Measurements from ENCODE around the gene TSPAN4. TPM values are rescaled to one million over a fixed set of nuclear protein-coding genes. Genes with fewer than 3 reads are reported as not detected.

TSPAN4 gene
- total and polyA plus RNA-seq, 4 experiments from 2014 or later, result 1.8 to 5.8 (median 4.4) TPM

- no peaks in the 10 kb centered on the region for H3K27me3 Mint-ChIP-seq
- no peaks in the 10 kb centered on the region for H3K9me3 Mint-ChIP-seq
- intact Hi-C loops (cut with micrococcal nuclease), result no loop called here
- Histone ChIP-seq H3K4me1 (ENCODE audit: insufficient read depth, low read length) (peaks cover 36% of the 10 kb centered on the region), H3K36me3 (ENCODE audit: insufficient read depth, low read length) (no peaks in the 10 kb centered on the region), H3K27ac (ENCODE audit: low read depth, low read length) (no peak overlapping the region), H3K4me3 (ENCODE audit: low read length in 2 of 2) (no peak overlapping the region), H3K9me3 (ENCODE audit: control insufficient read depth in 1 of 2, low read length in 2 of 2) (no peaks in the 10 kb centered on the region), H3K27me3 (ENCODE audit: insufficient read depth, low read length) (no peaks in the 10 kb centered on the region)
- peaks cover 0 to 8% of the 10 kb centered on the region in 2 donors for H3K36me3 Mint-ChIP-seq
- CTCF ChIA-PET (ENCODE audit: partially characterized antibody), result no interaction called here
- POLR2A ChIA-PET (ENCODE audit: partially characterized antibody), result interaction anchor here (1.3 kb wide), 1 partner anchor 15 kb away, joined by 3 read pairs; no protein-coding TSS in a partner anchor
- peaks cover 5 to 21% (median 12%) of the 10 kb centered on the region in 4 donors for H3K4me1 Mint-ChIP-seq
- no peak overlapping the region for H3K27ac Mint-ChIP-seq
- no peak overlapping the region for H3K4me3 Mint-ChIP-seq
- no peak for DNase-seq
Observed at GRCh38 chr11:800473-800872, 42.2 kb upstream of the TSPAN4 start.

DNA sequence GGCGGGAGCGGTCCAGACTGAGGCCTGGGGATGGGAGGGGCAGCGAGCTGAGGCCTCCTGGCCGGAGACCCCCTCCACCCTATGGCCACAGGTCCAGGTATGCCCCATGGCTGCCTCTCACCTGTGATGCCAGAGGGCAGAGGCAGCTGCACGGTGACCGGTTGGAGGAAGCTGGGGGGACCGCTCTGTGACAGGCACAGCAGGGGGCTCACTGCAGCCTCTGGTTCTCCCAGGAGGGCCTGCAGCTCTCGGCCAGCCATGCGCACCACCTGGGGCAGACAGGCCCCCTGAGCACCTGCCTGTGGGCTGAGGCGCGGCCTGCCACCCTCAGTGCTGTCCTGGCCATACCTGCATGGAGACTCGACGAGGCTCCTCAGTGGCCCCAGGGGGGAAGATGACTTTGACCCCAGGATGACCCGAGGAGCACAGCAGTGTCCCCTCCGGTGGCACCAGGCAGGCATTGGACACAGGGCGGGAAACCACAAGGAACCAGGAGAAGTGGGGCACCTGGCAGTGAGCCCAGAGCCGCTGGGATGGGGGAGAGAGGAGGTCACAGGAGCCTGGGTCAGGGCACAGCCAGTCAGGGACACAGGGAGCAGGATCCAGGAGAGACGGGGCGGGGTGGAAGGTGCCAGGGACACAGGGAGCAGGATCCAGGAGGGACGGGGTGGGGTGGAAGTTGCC, 41.4 kb upstream of the TSPAN4 start:
- no peak overlapping the region for H3K27ac ChIP-seq (ENCODE audit: low read depth, low read length)
- Mint-ChIP-seq H3K27me3 (no peaks in the 10 kb centered on the region), H3K36me3 (peaks cover 0 to 4% of the 10 kb centered on the region in 2 donors), H3K27ac (no peak overlapping the region), H3K9me3 (no peaks in the 10 kb centered on the region), H3K4me3 (no peak overlapping the region), H3K4me1 (peaks cover 2 to 23% (median 9%) of the 10 kb centered on the region in 4 donors)
- H3K4me3 ChIP-seq (ENCODE audit: low read length in 2 of 2), result no peak overlapping the region
- POLR2A ChIA-PET (ENCODE audit: partially characterized antibody), result interaction anchor here (1.3 kb wide), 2 partner anchors 15 to 18 kb away, joined by 3 read pairs; no protein-coding TSS in a partner anchor
- H3K4me1 ChIP-seq (ENCODE audit: insufficient read depth, low read length), result peaks cover 34% of the 10 kb centered on the region
- H3K36me3 ChIP-seq (ENCODE audit: insufficient read depth, low read length), result no peaks in the 10 kb centered on the region
- H3K27me3 ChIP-seq (ENCODE audit: insufficient read depth, low read length), result no peaks in the 10 kb centered on the region
- no peaks in the 10 kb centered on the region for H3K9me3 ChIP-seq (ENCODE audit: control insufficient read depth in 1 of 2, low read length in 2 of 2)
- intact Hi-C loops (cut with micrococcal nuclease), result no loop called here
- CTCF ChIA-PET (ENCODE audit: partially characterized antibody), result no interaction called here
- no peak for DNase-seq

DNA sequence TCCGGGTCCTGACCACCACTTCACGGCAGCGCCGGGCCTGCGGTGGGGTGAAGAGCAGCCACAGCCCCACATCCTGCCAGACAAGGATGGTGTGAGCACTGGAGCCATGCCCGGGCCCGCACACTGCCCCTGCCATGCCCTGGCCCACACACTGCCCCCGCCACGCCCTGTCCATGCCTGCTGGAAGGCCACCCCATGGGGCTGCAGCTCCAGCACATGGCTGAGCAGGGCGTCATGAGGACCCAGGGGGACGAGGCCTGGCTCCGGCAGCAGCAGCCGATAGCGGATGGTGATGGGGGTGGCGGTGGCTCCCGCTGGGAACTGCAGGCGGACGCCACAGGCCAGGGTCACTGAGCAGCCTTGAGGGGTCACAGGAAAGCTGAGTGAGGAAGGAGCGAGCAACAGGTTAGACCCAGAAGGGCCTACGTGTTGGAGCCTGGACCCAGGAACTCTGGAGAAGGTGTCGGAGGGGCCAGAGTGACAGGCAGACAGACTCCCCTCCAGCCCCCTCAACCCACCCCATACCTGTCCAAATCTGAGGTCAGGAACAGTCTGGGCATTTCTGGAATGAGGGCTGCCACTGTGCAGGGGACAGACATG, 40.5 kb upstream of the TSPAN4 start:
- Mint-ChIP-seq H3K27ac (no peak overlapping the region), H3K4me3 (peak overlapping the region in 1 of 8 donors; percentile 25)
- no peaks in the 10 kb centered on the region for H3K27me3 ChIP-seq (ENCODE audit: insufficient read depth, low read length)

DNA sequence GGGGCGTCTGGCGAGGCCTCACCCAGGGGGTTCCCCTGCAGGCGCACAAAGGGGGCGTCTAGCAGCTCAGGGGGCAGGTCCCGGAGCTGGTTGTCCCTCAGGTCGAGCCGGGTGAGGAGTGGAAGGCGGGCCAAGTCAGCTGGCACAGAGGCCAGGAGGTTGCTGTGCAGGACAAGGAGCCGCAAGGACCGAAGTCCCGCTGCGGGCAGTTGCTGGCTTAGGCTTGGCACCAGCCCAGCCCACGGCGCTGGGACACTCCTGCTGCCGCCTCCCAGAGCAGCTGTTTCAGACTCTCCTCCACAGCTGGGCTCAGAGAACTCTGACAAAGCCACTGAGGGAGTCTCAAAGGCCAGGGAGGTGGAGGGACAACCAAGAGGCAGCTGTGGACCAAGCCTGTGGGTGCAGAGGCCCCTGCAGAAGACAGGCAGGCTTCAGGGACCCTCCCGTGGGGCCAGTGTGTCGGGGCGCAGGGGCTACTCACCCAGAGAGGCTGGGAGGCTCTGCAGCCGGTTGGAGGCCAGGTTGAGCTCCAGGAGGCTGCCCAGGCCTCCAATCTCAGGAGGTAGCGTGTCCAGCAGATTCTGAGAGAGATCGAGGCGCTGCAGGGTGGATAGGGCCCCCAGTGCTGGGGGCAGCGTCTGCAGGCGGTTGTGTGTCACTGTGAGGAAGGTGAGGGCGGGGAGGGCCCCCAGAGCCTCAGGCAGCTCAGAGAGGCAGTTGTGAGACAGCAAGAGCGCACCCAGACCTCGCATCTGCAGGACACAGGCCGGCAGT, 39.8 kb upstream of the TSPAN4 start:
- DNase-seq, result no peak
- H3K4me1 Mint-ChIP-seq, result peaks cover under 1 to 18% (median 2%) of the 10 kb centered on the region in 4 donors
- ChIA-PET POLR2A (ENCODE audit: partially characterized antibody) (interaction anchor here (1.2 to 4.9 kb wide), 4 partner anchors 9 to 25 kb away, joined by 3 to 48 read pairs (median 4); partner anchors contain the start of genes CEND1 and PNPLA2), CTCF (ENCODE audit: partially characterized antibody) (no interaction called here)
- H3K4me3 Mint-ChIP-seq, result peak overlapping the region in 1 of 8 donors; percentile 25
- no peak overlapping the region for H3K27ac Mint-ChIP-seq
- Histone ChIP-seq H3K4me3 (ENCODE audit: low read length in 2 of 2) (no peak overlapping the region), H3K27me3 (ENCODE audit: insufficient read depth, low read length) (no peaks in the 10 kb centered on the region), H3K4me1 (ENCODE audit: insufficient read depth, low read length) (peaks cover 22% of the 10 kb centered on the region), H3K36me3 (ENCODE audit: insufficient read depth, low read length) (no peaks in the 10 kb centered on the region), H3K9me3 (ENCODE audit: control insufficient read depth in 1 of 2, low read length in 2 of 2) (no peaks in the 10 kb centered on the region), H3K27ac (ENCODE audit: low read depth, low read length) (no peak overlapping the region)
- H3K9me3 Mint-ChIP-seq, result no peaks in the 10 kb centered on the region
- intact Hi-C loops (cut with micrococcal nuclease), result no loop called here
- no peaks in the 10 kb centered on the region for H3K36me3 Mint-ChIP-seq
- H3K27me3 Mint-ChIP-seq, result no peaks in the 10 kb centered on the region

More for the DNA sequence above, 40.5 kb upstream of the TSPAN4 start:
- Histone ChIP-seq H3K4me1 (ENCODE audit: insufficient read depth, low read length) (peaks cover 25% of the 10 kb centered on the region), H3K36me3 (ENCODE audit: insufficient read depth, low read length) (no peaks in the 10 kb centered on the region), H3K27ac (ENCODE audit: low read depth, low read length) (no peak overlapping the region), H3K4me3 (ENCODE audit: low read length in 2 of 2) (no peak overlapping the region), H3K9me3 (ENCODE audit: control insufficient read depth in 1 of 2, low read length in 2 of 2) (no peaks in the 10 kb centered on the region)
- POLR2A ChIA-PET (ENCODE audit: partially characterized antibody), result interaction anchor here (1.3 to 4.9 kb wide), 2 partner anchors 17 kb away, joined by 3 to 48 read pairs; partner anchors contain the start of gene PNPLA2
- peaks cover 0 to 16% (median 3%) of the 10 kb centered on the region in 4 donors for H3K4me1 Mint-ChIP-seq
- intact Hi-C loops (cut with micrococcal nuclease), result no loop called here
- CTCF ChIA-PET (ENCODE audit: partially characterized antibody), result no interaction called here
- no peaks in the 10 kb centered on the region for H3K9me3 Mint-ChIP-seq
- H3K36me3 Mint-ChIP-seq, result peaks cover 0 to 4% of the 10 kb centered on the region in 2 donors
- no peak for DNase-seq
- no peaks in the 10 kb centered on the region for H3K27me3 Mint-ChIP-seq

GRCh38 chr11:803467-803742, 39.2 kb upstream of the TSPAN4 start:
- no peak overlapping the region for H3K4me3 Mint-ChIP-seq
- CTCF ChIA-PET (ENCODE audit: partially characterized antibody), result no interaction called here
- Histone ChIP-seq H3K27me3 (ENCODE audit: insufficient read depth, low read length) (no peaks in the 10 kb centered on the region), H3K36me3 (ENCODE audit: insufficient read depth, low read length) (no peaks in the 10 kb centered on the region), H3K9me3 (ENCODE audit: control insufficient read depth in 1 of 2, low read length in 2 of 2) (no peaks in the 10 kb centered on the region), H3K27ac (ENCODE audit: low read depth, low read length) (no peak overlapping the region), H3K4me1 (ENCODE audit: insufficient read depth, low read length) (peaks cover 24% of the 10 kb centered on the region), H3K4me3 (ENCODE audit: low read length in 2 of 2) (no peak overlapping the region)
- peaks cover 2 to 22% (median 6%) of the 10 kb centered on the region in 4 donors for H3K4me1 Mint-ChIP-seq
- no peak overlapping the region for H3K27ac Mint-ChIP-seq
- no peak for DNase-seq
- H3K36me3 Mint-ChIP-seq, result no peaks in the 10 kb centered on the region
- no peaks in the 10 kb centered on the region for H3K9me3 Mint-ChIP-seq
- POLR2A ChIA-PET (ENCODE audit: partially characterized antibody), result interaction anchor here (1.1 to 4.9 kb wide), 6 partner anchors 9 to 47 kb away, joined by 3 to 48 read pairs (median 4); partner anchors contain the start of genes CEND1 and PNPLA2
- intact Hi-C loops (cut with micrococcal nuclease), result no loop called here
- no peaks in the 10 kb centered on the region for H3K27me3 Mint-ChIP-seq

- Histone ChIP-seq H3K36me3 (ENCODE audit: insufficient read depth, low read length) (no peaks in the 10 kb centered on the region), H3K27ac (ENCODE audit: low read depth, low read length) (peak overlapping the region; percentile 73), H3K27me3 (ENCODE audit: insufficient read depth, low read length) (no peaks in the 10 kb centered on the region), H3K4me3 (ENCODE audit: low read length in 2 of 2) (peak overlapping the region; percentile 61 to 66), H3K4me1 (ENCODE audit: insufficient read depth, low read length) (peaks cover 26% of the 10 kb centered on the region), H3K9me3 (ENCODE audit: control insufficient read depth in 1 of 2, low read length in 2 of 2) (no peaks in the 10 kb centered on the region)
- no peak for DNase-seq
- Mint-ChIP-seq H3K9me3 (no peaks in the 10 kb centered on the region), H3K36me3 (no peaks in the 10 kb centered on the region), H3K27ac (peak overlapping the region in 4 of 7 donors; percentile 36 to 83 (median 66)), H3K4me1 (peaks cover 2 to 28% (median 11%) of the 10 kb centered on the region in 4 donors), H3K27me3 (no peaks in the 10 kb centered on the region), H3K4me3 (peak overlapping the region; percentile 75 to 85 (median 78))
- POLR2A ChIA-PET (ENCODE audit: partially characterized antibody), result interaction anchor here (1.0 to 4.9 kb wide), 15 partner anchors 7 to 297 kb away, joined by 3 to 48 read pairs (median 4); partner anchors contain the start of genes CEND1, PNPLA2, RNH1 and SLC25A22
- CTCF ChIA-PET (ENCODE audit: partially characterized antibody), result no interaction called here
- intact Hi-C loops (cut with micrococcal nuclease), result no loop called here
Observed at GRCh38 chr11:803770-804598, 38.7 kb upstream of the TSPAN4 start.
